GM23248 (cell line): ENCODE data around the gene RIMS4.

Experiments used
- EZH2 ChIP-seq: fragments of 200-600 bp; sonication (generic); IDR thresholded peaks from 2 replicates; pipeline ENCODE4 v1.6.1; 2018; ENCODE audit warnings: antibody characterized with exemption, mild to moderate bottlenecking; ENCODE audit not compliant: insufficient read depth, poor library complexity, severe bottlenecking
- EZH2phosphoT487 ChIP-seq: fragments of 200-600 bp; sonication (generic); IDR thresholded peaks from 2 replicates; pipeline ENCODE4 v1.6.1; 2018; ENCODE audit warnings: antibody characterized with exemption, moderate library complexity, mild to moderate bottlenecking, low read depth; ENCODE audit not compliant: insufficient read depth

DNA sequence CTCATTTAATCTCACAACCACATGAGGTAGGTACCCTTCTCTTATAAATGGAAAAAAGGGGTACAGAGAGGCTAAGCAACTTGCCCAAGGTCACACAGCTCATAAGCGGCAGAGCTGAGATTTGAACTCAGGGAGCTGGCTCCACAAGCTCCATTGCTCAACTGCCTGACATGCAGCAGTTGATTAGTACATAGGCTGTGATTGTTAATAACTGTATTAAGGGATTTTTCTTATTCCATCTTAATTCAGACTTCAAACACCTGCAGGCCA is 88.6 kb downstream of the RIMS4 start:
- TF ChIP-seq EZH2phosphoT487 (no peak), EZH2 (no peak)
